HEK293 (cell line): ENCODE data around the gene PARD3B.

Source experiments
- KLF8 ChIP-seq: fragments of 450-650 bp; formaldehyde crosslinking; IDR thresholded peaks from 2 replicates; pipeline ENCODE4 v1.5.1; 2016; ENCODE audit warnings: missing biosample characterization, missing genetic modification characterization
- ZBTB11 ChIP-seq: fragments of 450-650 bp; formaldehyde crosslinking; conservative IDR thresholded peaks from 2 replicates; pipeline ENCODE4 v1.5.1; 2016; ENCODE audit warnings: low read depth, missing biosample characterization, missing genetic modification characterization
- ZNF114 ChIP-seq: fragments of 450-650 bp; formaldehyde crosslinking; IDR thresholded peaks from 2 replicates; pipeline ENCODE4 v1.5.0; 2017; ENCODE audit warnings: missing biosample characterization, missing genetic modification characterization
- ZNF580 ChIP-seq: fragments of 450-650 bp; formaldehyde crosslinking; IDR thresholded peaks from 2 replicates; pipeline ENCODE4 v1.5.1; 2016; ENCODE audit warnings: missing biosample characterization, missing genetic modification characterization
- ZNF621 ChIP-seq: fragments of 450-650 bp; formaldehyde crosslinking; IDR thresholded peaks from 2 replicates; pipeline ENCODE4 v1.5.1; 2017; ENCODE audit warnings: missing biosample characterization, missing genetic modification characterization
- ZNF777 ChIP-seq: fragments of 450-650 bp; formaldehyde crosslinking; IDR thresholded peaks from 2 replicates; pipeline ENCODE4 v1.5.1; 2017; ENCODE audit warnings: missing biosample characterization, missing genetic modification characterization, borderline replicate concordance
- ZSCAN23 ChIP-seq: fragments of 450-650 bp; formaldehyde crosslinking; IDR thresholded peaks from 2 replicates; pipeline ENCODE4 v1.5.1; 2016; ENCODE audit warnings: missing biosample characterization, missing genetic modification characterization
- TF ChIP-seq, protein P1 (sequence below): fragments of 450-650 bp; formaldehyde crosslinking; IDR thresholded peaks from 2 replicates; pipeline ENCODE4 v1.5.1; 2016; ENCODE audit warnings: missing biosample characterization, missing genetic modification characterization
- TF ChIP-seq, protein P2 (sequence below): fragments of 450-650 bp; formaldehyde crosslinking; optimal IDR thresholded peaks from 2 replicates; pipeline ENCODE3; 2016; ENCODE audit warnings: missing biosample characterization, mild to moderate bottlenecking, missing genetic modification characterization

DNA sequence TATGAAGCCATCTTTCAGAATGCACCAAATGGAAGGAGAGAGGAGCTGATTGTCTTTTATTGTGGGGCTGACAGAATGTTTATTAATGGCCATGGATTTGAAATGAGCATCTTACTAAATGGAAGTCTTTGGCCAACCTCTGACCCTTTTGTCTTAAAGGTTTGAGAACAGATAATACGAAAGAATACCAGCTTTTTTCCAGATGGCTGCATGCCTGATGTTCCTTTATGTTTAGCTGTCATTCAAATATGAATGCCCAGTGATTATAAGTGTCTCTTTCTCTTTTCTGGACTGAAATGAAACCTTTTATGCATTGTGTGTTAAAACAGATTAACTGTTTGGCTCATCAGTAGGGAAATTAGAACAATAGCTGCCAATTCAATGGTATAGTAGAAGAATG is 46.0 kb downstream of the PARD3B start:
- TF ChIP-seq, protein P1, sequence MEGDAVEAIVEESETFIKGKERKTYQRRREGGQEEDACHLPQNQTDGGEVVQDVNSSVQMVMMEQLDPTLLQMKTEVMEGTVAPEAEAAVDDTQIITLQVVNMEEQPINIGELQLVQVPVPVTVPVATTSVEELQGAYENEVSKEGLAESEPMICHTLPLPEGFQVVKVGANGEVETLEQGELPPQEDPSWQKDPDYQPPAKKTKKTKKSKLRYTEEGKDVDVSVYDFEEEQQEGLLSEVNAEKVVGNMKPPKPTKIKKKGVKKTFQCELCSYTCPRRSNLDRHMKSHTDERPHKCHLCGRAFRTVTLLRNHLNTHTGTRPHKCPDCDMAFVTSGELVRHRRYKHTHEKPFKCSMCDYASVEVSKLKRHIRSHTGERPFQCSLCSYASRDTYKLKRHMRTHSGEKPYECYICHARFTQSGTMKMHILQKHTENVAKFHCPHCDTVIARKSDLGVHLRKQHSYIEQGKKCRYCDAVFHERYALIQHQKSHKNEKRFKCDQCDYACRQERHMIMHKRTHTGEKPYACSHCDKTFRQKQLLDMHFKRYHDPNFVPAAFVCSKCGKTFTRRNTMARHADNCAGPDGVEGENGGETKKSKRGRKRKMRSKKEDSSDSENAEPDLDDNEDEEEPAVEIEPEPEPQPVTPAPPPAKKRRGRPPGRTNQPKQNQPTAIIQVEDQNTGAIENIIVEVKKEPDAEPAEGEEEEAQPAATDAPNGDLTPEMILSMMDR: no peak
- TF ChIP-seq ZNF114: no peak
- TF ChIP-seq ZNF580: no peak
- TF ChIP-seq ZNF777 (tag by site-specific recombination): no peak
- no peak for TF ChIP-seq ZSCAN23 (tag by site-specific recombination)
- TF ChIP-seq ZNF621 (tag by site-specific recombination): no peak
- TF ChIP-seq, protein P2, sequence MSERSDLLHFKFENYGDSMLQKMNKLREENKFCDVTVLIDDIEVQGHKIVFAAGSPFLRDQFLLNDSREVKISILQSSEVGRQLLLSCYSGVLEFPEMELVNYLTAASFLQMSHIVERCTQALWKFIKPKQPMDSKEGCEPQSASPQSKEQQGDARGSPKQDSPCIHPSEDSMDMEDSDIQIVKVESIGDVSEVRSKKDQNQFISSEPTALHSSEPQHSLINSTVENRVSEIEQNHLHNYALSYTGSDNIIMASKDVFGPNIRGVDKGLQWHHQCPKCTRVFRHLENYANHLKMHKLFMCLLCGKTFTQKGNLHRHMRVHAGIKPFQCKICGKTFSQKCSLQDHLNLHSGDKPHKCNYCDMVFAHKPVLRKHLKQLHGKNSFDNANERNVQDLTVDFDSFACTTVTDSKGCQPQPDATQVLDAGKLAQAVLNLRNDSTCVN: no peak
- TF ChIP-seq KLF8 (tag by site-specific recombination): no peak
- no peak for TF ChIP-seq ZBTB11
